T-helper 2 cell treated with Interferon-gamma antibody and Interleukin-4, amounts not matched to agents 100 ng/mL and 5 ng/mL, for 36 hours (primary cell): Measurements from ENCODE around the gene FIGNL2. TPM values are rescaled to one million over a fixed set of nuclear protein-coding genes. Genes with fewer than 3 reads are reported as not detected.

Experiments
- intact Hi-C: fragments of 100-400 bp; cut with micrococcal nuclease; formaldehyde crosslinking; loops from one replicate; pipeline ENCODE4 v1.15.1; 2023
- total RNA-seq: library from RNA; stranded (reverse); gene quantifications from 2 replicates; pipeline ENCODE4 v1.2.3, GENCODE V29; 2022

Gene FIGNL2
- total RNA-seq, 1 donor from 2014 or later, result 0.25 TPM

DNA sequence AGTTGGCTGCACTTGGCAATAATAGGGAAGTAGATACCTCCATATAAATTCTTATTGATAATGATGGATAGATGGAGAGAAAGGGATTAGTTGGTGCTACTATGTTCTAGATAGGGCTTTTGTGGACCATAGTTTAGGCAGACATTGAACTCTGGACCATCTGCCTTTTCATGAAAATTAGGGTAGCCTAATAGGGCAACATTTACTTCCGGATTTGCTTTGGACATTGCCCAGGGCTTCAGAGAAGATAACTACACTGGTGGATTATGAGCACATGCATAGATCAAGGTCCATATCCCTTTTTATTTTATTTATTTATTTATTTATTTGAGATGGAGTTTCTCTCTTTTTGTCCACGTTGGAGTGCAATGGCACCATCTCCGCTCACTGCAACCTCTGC lies 70.5 kb downstream of the FIGNL2 start:
- intact Hi-C loops, result no loop called here

DNA sequence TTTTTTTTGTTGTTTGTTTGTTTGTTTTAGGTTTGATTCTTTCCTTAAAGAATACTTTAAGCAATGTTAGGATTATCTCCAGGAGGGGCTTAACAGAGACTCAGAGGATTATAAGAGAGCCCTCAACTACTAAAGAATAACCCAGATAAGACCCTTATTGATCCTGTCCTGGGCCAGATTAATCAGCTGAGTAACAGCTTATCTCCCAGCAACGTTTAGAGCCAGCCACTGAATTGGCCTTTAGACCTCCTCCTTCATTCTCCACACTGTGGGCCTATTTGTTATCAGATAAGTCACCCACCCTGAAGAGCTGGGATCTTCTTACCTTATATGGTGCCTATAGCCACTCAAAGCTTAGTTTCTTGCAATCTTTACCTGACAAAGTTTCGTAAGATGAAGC lies 71.1 kb downstream of the FIGNL2 start:
- intact Hi-C loops, result no loop called here

DNA sequence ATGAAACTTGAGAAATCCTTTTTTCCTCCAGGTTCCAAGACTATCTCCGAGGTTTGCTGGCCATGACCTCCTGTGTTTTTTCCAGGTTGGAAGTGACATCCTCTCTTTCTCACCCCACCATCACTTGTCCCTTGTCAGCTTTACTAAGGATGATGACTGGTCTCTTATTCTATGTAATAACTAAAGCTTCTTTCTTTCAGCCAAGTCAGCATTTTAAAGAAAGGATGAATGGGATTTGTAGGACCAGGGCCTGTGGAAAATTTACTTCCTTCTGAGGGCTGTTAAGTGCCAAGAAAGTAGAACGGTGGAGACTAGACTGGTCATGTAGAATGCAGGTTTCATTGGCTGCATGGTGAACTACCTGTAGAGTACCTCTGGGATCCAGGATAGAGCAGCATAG lies 73.6 kb downstream of the FIGNL2 start:
- intact Hi-C loops, result no loop called here

DNA sequence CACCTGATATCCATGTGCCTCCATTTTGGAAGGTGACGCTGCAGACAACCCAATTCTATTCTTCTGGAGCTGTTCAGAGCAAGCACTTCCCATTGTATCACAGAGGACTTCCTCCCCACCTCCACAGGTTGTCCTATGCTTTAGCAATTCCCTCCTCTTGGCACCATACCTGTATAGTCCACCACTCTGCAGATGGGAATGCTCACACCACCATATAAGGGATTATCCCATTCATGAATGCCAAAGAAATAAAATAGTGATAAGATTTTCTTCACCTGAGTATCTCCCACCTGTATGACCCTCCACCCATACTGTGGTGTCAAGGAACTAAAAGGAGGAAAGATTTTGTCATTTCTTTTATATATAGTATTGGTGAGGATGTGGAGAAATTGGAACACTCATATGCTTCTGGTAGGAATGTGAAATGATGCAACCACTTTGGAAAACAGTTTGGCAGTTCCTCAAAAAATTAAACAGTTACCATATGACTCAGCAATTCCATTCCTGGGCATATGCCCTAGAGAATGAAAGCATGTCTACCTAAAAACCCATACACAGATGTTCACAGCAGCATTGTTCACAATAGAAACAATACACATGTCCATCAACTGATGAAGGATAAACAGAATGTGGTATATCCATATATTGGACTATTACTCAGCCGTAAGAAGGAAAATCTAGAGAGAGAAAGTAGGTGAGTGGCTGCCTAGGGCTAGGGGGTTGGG lies 75.2 kb downstream of the FIGNL2 start:
- intact Hi-C loops, result no loop called here

DNA sequence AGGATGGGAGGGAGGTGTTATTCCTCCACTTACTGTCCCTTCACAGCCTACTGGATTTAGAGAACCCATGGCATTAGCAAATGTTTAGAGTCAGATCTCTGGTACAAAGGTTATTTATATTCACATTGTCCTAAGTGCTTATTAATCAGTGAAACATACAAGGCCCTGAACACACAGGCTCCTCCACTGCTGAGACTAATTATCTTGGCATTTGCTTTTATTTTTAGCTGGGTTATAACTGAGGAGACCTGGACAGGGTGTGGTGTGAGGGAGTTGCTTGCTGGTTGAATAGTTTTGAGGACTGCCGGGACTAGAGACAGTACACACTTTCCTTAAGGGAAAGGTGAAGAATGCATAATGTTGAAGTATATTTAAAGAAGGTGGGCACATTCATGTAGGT lies 77.5 kb downstream of the FIGNL2 start:
- intact Hi-C loops, result no loop called here

Other genes with a start within 250 kb of the FIGNL2 start
- gene ANKRD33, start 39.4 kb upstream of the FIGNL2 start, total RNA-seq, result not detected in 2 replicates
- gene ACVRL1, start 58.8 kb upstream of the FIGNL2 start, total RNA-seq, result not detected in 2 replicates
- gene ACVR1B, start 103.0 kb upstream of the FIGNL2 start, total RNA-seq, result 2.1 and 2.6 TPM in 2 replicates
- gene TAMALIN, start 158.2 kb upstream of the FIGNL2 start, total RNA-seq, result 2.1 and 2.4 TPM in 2 replicates
- 4.4 and 6.4 TPM in 2 replicates for gene NR4A1, start 202.7 kb upstream of the FIGNL2 start, total RNA-seq
- gene ATG101, start 221.3 kb upstream of the FIGNL2 start, total RNA-seq, result 34.9 and 38.4 TPM in 2 replicates
- not detected in 2 replicates for gene SMIM41, start 231.0 kb upstream of the FIGNL2 start, total RNA-seq